ENCODE data around the gene ZBTB2.

DNA sequence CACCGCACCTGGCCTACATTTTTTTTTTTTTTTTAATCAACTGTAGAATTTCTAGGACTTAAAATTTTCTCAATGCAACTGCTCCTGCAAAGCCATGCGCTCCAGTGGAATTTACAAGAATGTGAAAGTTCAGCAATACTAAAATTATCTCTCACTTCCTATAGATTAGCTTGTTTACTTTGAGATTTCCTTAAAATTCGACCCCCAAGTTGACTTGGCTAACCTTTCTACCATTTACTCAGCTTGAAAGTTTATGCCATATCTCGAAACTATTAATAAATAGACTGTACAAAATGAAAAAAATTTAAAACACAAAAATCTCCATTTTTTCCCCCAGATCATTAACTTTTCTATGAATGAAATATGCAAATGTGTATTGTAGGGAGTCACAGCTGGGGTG is 64.3 kb downstream of the ZBTB2 start:
- TF ChIP-seq, protein P1, sequence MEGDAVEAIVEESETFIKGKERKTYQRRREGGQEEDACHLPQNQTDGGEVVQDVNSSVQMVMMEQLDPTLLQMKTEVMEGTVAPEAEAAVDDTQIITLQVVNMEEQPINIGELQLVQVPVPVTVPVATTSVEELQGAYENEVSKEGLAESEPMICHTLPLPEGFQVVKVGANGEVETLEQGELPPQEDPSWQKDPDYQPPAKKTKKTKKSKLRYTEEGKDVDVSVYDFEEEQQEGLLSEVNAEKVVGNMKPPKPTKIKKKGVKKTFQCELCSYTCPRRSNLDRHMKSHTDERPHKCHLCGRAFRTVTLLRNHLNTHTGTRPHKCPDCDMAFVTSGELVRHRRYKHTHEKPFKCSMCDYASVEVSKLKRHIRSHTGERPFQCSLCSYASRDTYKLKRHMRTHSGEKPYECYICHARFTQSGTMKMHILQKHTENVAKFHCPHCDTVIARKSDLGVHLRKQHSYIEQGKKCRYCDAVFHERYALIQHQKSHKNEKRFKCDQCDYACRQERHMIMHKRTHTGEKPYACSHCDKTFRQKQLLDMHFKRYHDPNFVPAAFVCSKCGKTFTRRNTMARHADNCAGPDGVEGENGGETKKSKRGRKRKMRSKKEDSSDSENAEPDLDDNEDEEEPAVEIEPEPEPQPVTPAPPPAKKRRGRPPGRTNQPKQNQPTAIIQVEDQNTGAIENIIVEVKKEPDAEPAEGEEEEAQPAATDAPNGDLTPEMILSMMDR (IDR thresholded peaks at IDR 0.05) = no peak
- no peak for TF ChIP-seq POLR2A (IDR thresholded peaks at IDR 0.05)
